ENCODE data around the gene DEK. TPM values are rescaled to one million over a fixed set of nuclear protein-coding genes. Genes with fewer than 3 reads are reported as not detected.

Gene DEK
- total RNA-seq, 1 experiment from 2014 or later: 204 TPM

GRCh38 chr6:18212231-18212630 lies 52.1 kb downstream of the DEK start (continued):
- TF ChIP-seq, protein P1, sequence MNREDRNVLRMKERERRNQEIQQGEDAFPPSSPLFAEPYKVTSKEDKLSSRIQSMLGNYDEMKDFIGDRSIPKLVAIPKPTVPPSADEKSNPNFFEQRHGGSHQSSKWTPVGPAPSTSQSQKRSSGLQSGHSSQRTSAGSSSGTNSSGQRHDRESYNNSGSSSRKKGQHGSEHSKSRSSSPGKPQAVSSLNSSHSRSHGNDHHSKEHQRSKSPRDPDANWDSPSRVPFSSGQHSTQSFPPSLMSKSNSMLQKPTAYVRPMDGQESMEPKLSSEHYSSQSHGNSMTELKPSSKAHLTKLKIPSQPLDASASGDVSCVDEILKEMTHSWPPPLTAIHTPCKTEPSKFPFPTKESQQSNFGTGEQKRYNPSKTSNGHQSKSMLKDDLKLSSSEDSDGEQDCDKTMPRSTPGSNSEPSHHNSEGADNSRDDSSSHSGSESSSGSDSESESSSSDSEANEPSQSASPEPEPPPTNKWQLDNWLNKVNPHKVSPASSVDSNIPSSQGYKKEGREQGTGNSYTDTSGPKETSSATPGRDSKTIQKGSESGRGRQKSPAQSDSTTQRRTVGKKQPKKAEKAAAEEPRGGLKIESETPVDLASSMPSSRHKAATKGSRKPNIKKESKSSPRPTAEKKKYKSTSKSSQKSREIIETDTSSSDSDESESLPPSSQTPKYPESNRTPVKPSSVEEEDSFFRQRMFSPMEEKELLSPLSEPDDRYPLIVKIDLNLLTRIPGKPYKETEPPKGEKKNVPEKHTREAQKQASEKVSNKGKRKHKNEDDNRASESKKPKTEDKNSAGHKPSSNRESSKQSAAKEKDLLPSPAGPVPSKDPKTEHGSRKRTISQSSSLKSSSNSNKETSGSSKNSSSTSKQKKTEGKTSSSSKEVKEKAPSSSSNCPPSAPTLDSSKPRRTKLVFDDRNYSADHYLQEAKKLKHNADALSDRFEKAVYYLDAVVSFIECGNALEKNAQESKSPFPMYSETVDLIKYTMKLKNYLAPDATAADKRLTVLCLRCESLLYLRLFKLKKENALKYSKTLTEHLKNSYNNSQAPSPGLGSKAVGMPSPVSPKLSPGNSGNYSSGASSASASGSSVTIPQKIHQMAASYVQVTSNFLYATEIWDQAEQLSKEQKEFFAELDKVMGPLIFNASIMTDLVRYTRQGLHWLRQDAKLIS (CRISPR knock-in tag; IDR thresholded peaks at IDR 0.05; ENCODE audit: borderline replicate concordance): no peak
- TF ChIP-seq GTF2I (CRISPR knock-in tag; conservative IDR thresholded peaks at IDR 0.05) (no peak), NR2C2 (CRISPR knock-in tag; IDR thresholded peaks at IDR 0.05) (no peak), ZNF671 (CRISPR knock-in tag; IDR thresholded peaks at IDR 0.05) (no peak), SMAD4 (CRISPR knock-in tag; IDR thresholded peaks at IDR 0.05) (no peak)
- TF ChIP-seq, protein P2, sequence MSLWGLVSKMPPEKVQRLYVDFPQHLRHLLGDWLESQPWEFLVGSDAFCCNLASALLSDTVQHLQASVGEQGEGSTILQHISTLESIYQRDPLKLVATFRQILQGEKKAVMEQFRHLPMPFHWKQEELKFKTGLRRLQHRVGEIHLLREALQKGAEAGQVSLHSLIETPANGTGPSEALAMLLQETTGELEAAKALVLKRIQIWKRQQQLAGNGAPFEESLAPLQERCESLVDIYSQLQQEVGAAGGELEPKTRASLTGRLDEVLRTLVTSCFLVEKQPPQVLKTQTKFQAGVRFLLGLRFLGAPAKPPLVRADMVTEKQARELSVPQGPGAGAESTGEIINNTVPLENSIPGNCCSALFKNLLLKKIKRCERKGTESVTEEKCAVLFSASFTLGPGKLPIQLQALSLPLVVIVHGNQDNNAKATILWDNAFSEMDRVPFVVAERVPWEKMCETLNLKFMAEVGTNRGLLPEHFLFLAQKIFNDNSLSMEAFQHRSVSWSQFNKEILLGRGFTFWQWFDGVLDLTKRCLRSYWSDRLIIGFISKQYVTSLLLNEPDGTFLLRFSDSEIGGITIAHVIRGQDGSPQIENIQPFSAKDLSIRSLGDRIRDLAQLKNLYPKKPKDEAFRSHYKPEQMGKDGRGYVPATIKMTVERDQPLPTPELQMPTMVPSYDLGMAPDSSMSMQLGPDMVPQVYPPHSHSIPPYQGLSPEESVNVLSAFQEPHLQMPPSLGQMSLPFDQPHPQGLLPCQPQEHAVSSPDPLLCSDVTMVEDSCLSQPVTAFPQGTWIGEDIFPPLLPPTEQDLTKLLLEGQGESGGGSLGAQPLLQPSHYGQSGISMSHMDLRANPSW (CRISPR knock-in tag; conservative IDR thresholded peaks at IDR 0.05; ENCODE audit: low read depth): no peak
- TF ChIP-seq, protein P3, sequence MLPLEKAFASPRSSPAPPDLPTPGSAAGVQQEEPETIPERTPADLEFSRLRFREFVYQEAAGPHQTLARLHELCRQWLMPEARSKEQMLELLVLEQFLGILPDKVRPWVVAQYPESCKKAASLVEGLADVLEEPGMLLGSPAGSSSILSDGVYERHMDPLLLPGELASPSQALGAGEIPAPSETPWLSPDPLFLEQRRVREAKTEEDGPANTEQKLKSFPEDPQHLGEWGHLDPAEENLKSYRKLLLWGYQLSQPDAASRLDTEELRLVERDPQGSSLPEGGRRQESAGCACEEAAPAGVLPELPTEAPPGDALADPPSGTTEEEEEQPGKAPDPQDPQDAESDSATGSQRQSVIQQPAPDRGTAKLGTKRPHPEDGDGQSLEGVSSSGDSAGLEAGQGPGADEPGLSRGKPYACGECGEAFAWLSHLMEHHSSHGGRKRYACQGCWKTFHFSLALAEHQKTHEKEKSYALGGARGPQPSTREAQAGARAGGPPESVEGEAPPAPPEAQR (CRISPR knock-in tag; IDR thresholded peaks at IDR 0.05): no peak
- TF ChIP-seq, protein P4, sequence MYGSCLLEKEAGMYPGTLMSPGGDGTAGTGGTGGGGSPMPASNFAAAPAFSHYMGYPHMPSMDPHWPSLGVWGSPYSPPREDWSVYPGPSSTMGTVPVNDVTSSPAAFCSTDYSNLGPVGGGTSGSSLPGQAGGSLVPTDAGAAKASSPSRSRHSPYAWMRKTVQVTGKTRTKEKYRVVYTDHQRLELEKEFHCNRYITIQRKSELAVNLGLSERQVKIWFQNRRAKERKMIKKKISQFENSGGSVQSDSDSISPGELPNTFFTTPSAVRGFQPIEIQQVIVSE (CRISPR knock-in tag; IDR thresholded peaks at IDR 0.05; ENCODE audit: borderline replicate concordance): no peak

DNA sequence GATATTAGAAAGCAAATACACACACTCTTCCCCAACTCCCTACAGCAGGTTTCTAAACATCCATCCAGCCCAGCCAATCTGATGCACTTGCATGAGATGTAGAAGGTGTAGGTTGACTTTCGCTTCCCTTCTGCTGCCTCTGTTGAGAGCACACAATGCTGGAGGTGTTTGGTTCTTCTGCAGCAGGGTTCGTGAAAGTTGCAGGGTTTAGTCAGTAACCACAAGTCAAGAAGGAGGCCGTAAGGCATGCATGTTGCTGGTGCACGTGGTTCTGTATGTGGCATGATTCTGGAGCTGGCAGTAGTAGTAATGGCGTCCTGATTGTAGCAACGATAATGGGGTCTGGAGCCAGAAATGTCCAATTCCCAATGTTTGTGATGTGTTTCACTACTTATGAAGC lies 53.0 kb downstream of the DEK start:
- TF ChIP-seq, protein P5, sequence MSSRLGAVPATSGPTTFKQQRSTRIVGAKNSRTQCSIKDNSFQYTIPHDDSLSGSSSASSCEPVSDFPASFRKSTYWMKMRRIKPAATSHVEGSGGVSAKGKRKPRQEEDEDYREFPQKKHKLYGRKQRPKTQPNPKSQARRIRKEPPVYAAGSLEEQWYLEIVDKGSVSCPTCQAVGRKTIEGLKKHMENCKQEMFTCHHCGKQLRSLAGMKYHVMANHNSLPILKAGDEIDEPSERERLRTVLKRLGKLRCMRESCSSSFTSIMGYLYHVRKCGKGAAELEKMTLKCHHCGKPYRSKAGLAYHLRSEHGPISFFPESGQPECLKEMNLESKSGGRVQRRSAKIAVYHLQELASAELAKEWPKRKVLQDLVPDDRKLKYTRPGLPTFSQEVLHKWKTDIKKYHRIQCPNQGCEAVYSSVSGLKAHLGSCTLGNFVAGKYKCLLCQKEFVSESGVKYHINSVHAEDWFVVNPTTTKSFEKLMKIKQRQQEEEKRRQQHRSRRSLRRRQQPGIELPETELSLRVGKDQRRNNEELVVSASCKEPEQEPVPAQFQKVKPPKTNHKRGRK (CRISPR knock-in tag; IDR thresholded peaks at IDR 0.05; ENCODE audit: borderline replicate concordance): no peak
- TF ChIP-seq CREM (CRISPR knock-in tag; IDR thresholded peaks at IDR 0.05) (no peak), MXD4 (CRISPR knock-in tag; IDR thresholded peaks at IDR 0.05; ENCODE audit: borderline replicate concordance) (no peak), ZMAT4 (CRISPR knock-in tag; IDR thresholded peaks at IDR 0.05) (no peak), ZNF423 (CRISPR knock-in tag; IDR thresholded peaks at IDR 0.05) (no peak), NR1H2 (CRISPR knock-in tag; IDR thresholded peaks at IDR 0.05) (no peak), EMX1 (CRISPR knock-in tag; IDR thresholded peaks at IDR 0.05) (no peak), ZNF425 (CRISPR knock-in tag; conservative IDR thresholded peaks at IDR 0.05) (no peak), GABPB1 (CRISPR knock-in tag; IDR thresholded peaks at IDR 0.05) (no peak), TEAD4 (CRISPR knock-in tag; IDR thresholded peaks at IDR 0.05) (no peak)
- no peaks in the 10 kb centered on the region for H3K9me3 Mint-ChIP-seq
- no peak for ATAC-seq
- POLR2A ChIA-PET: no interaction called here
- CTCF ChIA-PET: no interaction called here
- peaks cover 4% of the 10 kb centered on the region for H3K4me1 Mint-ChIP-seq
- peaks cover 3% of the 10 kb centered on the region; the same call in 1 of the 2 replicates for H3K36me3 Mint-ChIP-seq
- H3K4me3 Mint-ChIP-seq: no peak overlapping the region
- H3K27me3 Mint-ChIP-seq (ENCODE audit: low read depth): no peaks in the 10 kb centered on the region
- no peak overlapping the region for H3K27ac Mint-ChIP-seq
- DNase-seq (ENCODE audit: low spot score): no peak
